PFSK-1 (cell line): ENCODE measurements around the gene AADACL4.

Experiments
- FOXP2 ChIP-seq: optimal IDR thresholded peaks from 2 replicates; pipeline ENCODE3; 2011; ENCODE audit warnings: borderline replicate concordance, control low read depth, inconsistent platforms; ENCODE audit not compliant: insufficient read depth; ENCODE audit errors: extremely low read length, extremely low read depth
- POLR2AphosphoS5 ChIP-seq: IDR thresholded peaks from 2 replicates; pipeline ENCODE4 v1.6.1; 2012; ENCODE audit warnings: low read depth, mild to moderate bottlenecking, control low read depth, low read length, moderate library complexity
- REST ChIP-seq, 2 experiments: IDR thresholded peaks; 2 replicates each; pipeline versions ENCODE4 v1.6.1 to v1.8.0; 2011 to 2012; ENCODE audit warnings: low read depth in 2 of 2, low read length in 2 of 2, control low read depth in 1 of 2, inconsistent platforms in 1 of 2, mild to moderate bottlenecking in 1 of 2, moderate library complexity in 1 of 2; ENCODE audit not compliant: insufficient read depth in 1 of 2
- SIN3A ChIP-seq: IDR thresholded peaks from 2 replicates; pipeline ENCODE4 v1.6.1; 2012; ENCODE audit warnings: mild to moderate bottlenecking, low read length, moderate library complexity, borderline replicate concordance; ENCODE audit not compliant: insufficient read depth
- TAF1 ChIP-seq: IDR thresholded peaks from 2 replicates; pipeline ENCODE4 v1.6.1; 2012; ENCODE audit warnings: low read length, control low read depth, borderline replicate concordance; ENCODE audit not compliant: insufficient read depth

Gene AADACL4

GRCh38 chr1:12601700-12602658, 41.9 kb upstream of the AADACL4 start:
- TF ChIP-seq SIN3A (peak; percentile 62; the same call in 1 of the 2 replicates), TAF1 (no peak), FOXP2 (peak; percentile 18), POLR2AphosphoS5 (no peak), REST (IDR thresholded peaks at IDR 0.05; ENCODE audit: insufficient read depth in 1 of 2, low read depth in 2 of 2, low read length in 2 of 2) (no peak)

GRCh38 chr1:12602659-12603024, 41.2 kb upstream of the AADACL4 start:
- no peak for TF ChIP-seq POLR2AphosphoS5
- TF ChIP-seq FOXP2, result no peak

- TF ChIP-seq POLR2AphosphoS5, result no peak
- TF ChIP-seq TAF1, result no peak
- TF ChIP-seq SIN3A, result no peak
- TF ChIP-seq REST (IDR thresholded peaks at IDR 0.05; ENCODE audit: insufficient read depth in 1 of 2, low read depth in 2 of 2, low read length in 2 of 2), result no peak
These were observed 40.7 kb upstream of the AADACL4 start for GRCh38 chr1:12603224-12603623.

GRCh38 chr1:12604114-12604874, 39.6 kb upstream of the AADACL4 start:
- TF ChIP-seq TAF1 (peak; percentile 35; the same call in 1 of the 2 replicates), FOXP2 (peak; percentile 96), POLR2AphosphoS5 (peak; percentile 60; the same call in 1 of the 2 replicates), SIN3A (peak; percentile 94), REST (IDR thresholded peaks at IDR 0.05; ENCODE audit: insufficient read depth in 1 of 2, low read depth in 2 of 2, low read length in 2 of 2) (peak in 1 of 2 experiments; percentile 70; a peak in 2 of 4 replicates)

GRCh38 chr1:12604986-12605385, 38.9 kb upstream of the AADACL4 start:
- TF ChIP-seq TAF1 (no peak), POLR2AphosphoS5 (no peak), FOXP2 (no peak), SIN3A (no peak), REST (IDR thresholded peaks at IDR 0.05; ENCODE audit: insufficient read depth in 1 of 2, low read depth in 2 of 2, low read length in 2 of 2) (no peak)
